ENCODE measurements around the gene MRGPRF. TPM values are rescaled to one million over a fixed set of nuclear protein-coding genes. Genes with fewer than 3 reads are reported as not detected.

Gene MRGPRF
- total RNA-seq, 1 donor from 2014 or later: 1.7 TPM

DNA sequence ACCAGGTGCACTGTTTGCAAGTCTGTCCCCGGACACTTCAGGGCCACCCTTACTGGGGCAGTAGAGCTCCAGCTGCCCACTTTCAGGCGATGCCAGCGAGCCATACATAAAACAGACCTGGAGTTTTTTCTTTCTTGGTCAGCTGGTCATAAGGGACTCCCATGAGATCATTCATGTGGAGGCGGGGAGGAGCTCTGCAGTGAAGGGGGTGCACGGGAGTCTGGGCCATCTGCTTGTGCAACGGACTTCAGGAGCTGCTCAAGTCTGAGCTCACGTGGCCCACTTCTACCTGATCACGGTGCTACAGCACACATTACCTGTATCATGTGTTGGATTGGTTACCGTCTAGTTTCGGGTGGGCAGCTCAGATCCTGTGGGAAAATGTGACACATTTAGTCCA lies 9.2 kb upstream of the MRGPRF start:
- no peak for ATAC-seq

DNA sequence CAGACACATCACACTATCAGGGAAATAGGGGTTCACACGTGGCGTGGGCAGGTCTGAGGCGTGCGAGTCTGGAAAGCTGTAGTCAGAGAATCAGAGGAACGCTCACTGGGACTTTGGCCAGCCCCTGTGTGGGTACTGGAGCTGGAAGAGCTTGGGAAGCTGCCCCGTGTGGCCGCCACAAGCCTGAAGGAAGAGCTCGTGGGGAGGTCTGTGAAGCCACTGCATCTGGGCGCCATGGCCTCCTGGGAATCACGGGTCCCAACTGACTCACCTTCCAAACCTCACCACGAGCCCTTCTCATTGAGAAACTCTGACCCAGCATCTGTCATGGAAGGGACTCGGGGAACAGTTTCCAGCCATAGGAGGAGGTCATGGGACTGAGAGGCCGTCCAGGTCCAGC lies 5.9 kb upstream of the MRGPRF start:
- ATAC-seq: no peak

- no peak for ATAC-seq
Measured at GRCh38 chr11:69017951-69018350, 4.9 kb upstream of the MRGPRF start.

- no peak for ATAC-seq
Measured at GRCh38 chr11:69014898-69015549, 2.0 kb upstream of the MRGPRF start.

GRCh38 chr11:69014084-69014851 lies 1.2 kb upstream of the MRGPRF start:
- ATAC-seq: no peak

- ATAC-seq: no peak
Measured at GRCh38 chr11:69012092-69013008, 696 bp downstream of the MRGPRF start.

DNA sequence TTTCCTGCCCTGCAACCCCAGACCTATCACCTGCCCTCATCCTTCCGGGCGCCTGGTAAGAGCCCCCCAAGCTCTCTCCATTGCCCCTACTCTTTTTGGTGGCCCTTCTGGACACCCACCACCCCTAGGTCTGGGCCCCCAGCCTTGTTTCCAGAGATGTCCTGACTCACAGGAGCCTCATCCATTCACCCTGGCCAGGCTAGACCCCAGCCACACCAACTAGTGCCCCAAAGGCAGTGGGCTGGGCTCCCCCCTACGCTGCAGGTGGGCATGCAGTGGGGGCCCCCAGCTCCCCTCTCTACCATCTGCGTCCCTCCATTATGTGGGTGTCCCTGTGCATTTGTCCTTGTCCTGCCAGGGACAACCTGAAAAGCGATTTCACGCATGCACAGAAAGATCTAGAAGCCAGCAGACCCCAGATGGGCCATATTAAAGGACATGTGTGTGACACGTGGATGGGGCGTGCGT lies 1.4 kb downstream of the MRGPRF start:
- no peak for ATAC-seq

GRCh38 chr11:69010964-69011623 lies 2.0 kb downstream of the MRGPRF start:
- ATAC-seq: peak; percentile 63

GRCh38 chr11:69010361-69010891 lies 2.6 kb downstream of the MRGPRF start:
- peak; percentile 21 for ATAC-seq

- no peak for ATAC-seq
Measured at GRCh38 chr11:69009441-69010211, 3.4 kb downstream of the MRGPRF start.

DNA sequence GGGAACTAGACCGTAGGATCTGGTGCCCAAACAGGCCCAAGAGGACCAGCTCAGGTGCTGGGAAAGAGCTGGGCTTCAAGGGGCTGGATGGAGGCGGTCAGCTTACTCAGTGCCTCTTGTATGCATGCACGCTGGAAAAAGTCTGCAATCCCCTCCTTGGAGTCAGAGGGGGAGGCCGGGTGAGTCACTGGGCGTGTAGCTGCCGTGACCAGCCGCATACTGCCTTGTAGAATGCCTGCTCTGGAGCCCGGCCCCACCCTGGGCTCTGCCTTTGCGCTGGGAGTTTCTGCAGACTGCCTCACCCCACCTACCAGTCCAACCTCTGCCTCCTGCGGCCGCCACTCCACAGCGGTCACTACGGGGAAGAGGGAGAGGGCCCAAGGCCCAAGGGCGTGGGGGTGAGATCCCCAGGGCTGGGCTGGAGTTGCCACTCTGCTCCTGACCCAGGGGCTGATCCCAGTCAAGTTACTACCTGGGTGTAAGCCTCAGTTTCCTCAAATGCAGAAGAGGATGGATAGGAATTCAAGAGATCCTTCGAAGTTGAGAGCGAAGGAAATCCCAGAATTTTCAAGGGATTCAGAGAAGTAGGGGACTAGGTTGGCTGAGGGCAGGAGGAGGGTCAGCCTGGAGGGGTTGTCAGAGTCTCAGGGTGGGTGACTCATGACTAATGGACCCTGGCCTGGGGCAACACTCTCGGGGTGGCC lies 4.2 kb downstream of the MRGPRF start:
- peak; percentile 91 for ATAC-seq

DNA sequence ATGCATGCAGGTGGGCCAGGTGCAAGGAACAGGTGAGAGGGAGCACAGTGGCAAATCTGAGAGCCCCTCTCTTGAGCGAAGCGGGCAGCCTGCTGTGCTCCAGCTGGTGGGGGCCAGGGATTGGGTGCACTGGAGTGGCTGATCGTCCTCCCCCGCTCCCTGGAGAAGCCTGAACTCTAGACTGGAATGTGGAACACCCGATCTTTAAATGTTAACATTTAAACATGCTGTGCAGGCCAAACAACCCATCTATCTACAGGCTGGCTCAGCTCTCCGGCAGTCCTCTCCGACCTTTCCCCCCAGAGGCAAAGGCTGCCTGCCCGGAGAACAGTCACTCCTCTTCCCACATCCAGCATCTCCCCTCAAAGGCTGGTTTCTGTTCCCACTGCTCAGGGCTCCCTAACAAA lies 5.1 kb downstream of the MRGPRF start:
- no peak for ATAC-seq

- no peak for ATAC-seq
Measured at GRCh38 chr11:69006816-69007215, 6.2 kb downstream of the MRGPRF start.

DNA sequence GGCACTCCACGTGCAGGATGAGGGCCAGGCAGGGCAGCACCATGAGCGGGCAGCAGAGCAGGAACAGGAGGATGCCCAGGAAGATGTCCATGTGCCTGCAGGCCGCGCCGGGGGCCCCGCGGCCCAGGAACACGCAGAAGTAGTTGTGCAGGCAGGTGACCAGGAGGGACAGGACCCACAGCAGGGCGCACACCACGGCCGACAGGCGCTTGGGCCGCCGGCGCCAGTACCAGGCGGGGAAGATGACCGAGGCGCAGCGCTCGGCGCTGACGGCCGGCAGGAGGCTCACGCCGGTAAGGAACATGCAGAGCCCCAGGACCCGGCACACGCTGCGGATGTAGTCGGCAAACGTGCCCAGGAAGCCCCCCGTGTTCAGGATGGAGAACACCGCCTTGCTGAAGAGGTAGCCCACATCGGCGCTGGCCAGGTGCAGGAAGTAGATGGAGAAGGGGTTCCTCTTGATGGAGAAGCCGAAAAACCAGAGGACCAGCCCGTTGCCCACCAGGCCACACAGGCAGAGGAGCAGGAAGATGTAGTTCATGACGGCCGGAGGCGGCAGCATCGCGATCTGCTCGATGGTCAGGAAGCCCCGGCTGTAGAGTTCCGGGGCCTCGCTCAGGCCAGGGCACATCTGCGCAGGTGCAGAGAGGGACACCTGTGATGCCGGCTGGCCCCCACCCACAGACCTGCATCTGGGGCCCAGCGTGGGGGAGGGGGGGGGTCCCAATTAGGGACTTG lies 7.2 kb downstream of the MRGPRF start:
- ATAC-seq: no peak

- no peak for ATAC-seq
Measured at GRCh38 chr11:69005183-69005630, 7.8 kb downstream of the MRGPRF start.

DNA sequence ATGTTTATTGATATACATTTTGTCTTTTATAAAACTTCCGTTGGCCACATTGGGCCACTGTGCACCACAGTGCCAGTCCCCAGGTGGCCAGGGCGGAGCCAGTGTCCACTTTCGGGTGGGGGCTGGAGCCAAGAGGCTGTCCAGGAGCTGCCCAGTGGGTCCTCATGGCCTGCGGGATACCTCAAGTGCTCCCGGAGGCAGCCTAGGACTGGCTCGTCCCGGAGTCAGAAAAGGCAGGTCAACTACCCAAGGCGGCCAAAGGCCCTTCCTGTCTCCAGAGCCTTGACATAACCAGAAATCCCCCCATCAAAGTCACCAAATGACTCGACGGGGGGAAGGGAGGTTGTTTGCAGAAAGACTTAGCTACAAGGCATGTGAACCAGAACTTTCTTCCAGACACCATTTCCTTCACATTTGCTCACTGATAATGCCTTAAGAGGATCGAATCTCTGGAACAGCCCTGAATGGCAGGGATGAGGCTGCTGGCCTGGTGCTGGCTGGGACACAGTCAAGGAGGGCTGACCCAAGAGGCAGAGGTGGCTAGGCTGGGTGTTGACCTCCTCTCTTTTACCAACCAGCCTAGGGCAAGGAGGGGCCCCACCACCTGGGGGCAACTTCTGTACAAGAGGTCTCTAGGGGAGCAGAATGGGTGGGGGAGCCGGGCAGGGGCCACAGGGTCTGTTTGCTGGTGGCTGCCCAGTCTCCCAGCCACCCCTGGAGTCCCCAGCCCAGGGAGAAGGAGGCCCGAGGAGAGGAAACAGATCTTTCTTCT lies 8.4 kb downstream of the MRGPRF start:
- ATAC-seq: no peak

DNA sequence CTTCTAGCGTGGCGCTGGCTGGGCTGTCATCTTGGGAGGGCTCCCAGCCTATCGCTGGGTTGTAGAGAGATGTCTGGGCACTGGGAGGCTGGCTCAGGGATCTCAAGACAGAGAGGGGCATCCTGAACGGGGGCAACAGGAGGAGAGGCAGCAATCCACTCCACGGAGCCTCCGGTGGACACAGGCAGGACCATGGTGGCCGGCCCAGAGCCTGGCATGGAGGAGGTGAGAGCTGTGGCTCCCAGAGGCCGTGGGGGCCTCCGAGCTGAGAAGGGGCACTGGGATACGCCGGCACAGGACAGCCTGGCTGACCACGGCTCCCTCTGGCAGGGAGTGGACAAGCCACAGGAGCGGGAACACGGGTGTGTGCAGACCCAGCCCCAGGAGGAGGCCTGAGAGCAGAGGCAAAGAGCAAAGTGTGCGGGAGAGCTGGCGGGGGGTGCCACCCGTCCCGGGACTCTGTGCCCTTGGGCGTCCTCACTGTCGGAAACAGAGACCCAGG lies 9.1 kb downstream of the MRGPRF start:
- no peak for ATAC-seq

GRCh38 chr11:69003301-69003865 lies 9.7 kb downstream of the MRGPRF start:
- ATAC-seq: no peak

All from esophagus mucosa (tissue), 1 donor.